HCT116 (cell line): ENCODE data around the gene MXI1. TPM values are rescaled to one million over a fixed set of nuclear protein-coding genes. Genes with fewer than 3 reads are reported as not detected.

ENCODE experiments used
- ATAC-seq: fragments of 200-7000 bp; cut with Tn5 transposase; 2 replicates; pipeline ENCODE4 v1.9.1; 2020; ENCODE audit warnings: mild to moderate bottlenecking, moderate library complexity
- BruUV-seq: library from RNA; stranded (reverse); fragments of 400-500 nt; replicated peaks from 2 replicates; lab custom pipeline; 2021; lab: Mats Ljungman, UMichigan
- CTCF ChIA-PET: fragments of 300-600 bp; sonication (Branson Sonifier 250); formaldehyde crosslinking; loops from one replicate; lab custom pipeline; 2021; ENCODE audit warnings: antibody characterized with exemption; lab: Charles Lee
- POLR2A ChIA-PET: fragments of 300-600, 350-600 bp; sonication (Branson Sonifier 250); formaldehyde crosslinking; loops from one replicate; lab custom pipeline; 2021; ENCODE audit warnings: antibody characterized with exemption; lab: Charles Lee
- RAD21 ChIA-PET, 2 experiments: fragments of 300-600 bp; sonication (Branson Sonifier 250); formaldehyde crosslinking; loops; one replicate each; lab custom pipeline; 2023; ENCODE audit warnings: low total read pairs in 2 of 2; ENCODE audit not compliant: uncharacterized antibody in 2 of 2, unreplicated experiment in 2 of 2, low non-redundant PET in 1 of 2; lab: Charles Lee
- DNase-seq: peaks from one replicate; pipeline ENCODE4 v3.0.0-alpha.2; 2010; ENCODE audit warnings: low read depth, low spot score
- H2AFZ ChIP-seq: fragments of 200-600 bp; shearing (Covaris generic), sonication (generic); 2 replicates; pipeline ENCODE4 v1.6.1; 2017; ENCODE audit warnings: low read depth, mixed run types, mixed read lengths, antibody characterized with exemption, low read length; ENCODE audit not compliant: poor library complexity, severe bottlenecking
- H3K27ac ChIP-seq: 2 replicates; pipeline ENCODE4 v1.5.1; 2012; ENCODE audit warnings: low read depth, low read length
- H3K27me3 ChIP-seq: fragments of 200-600 bp; sonication (generic); 2 replicates; pipeline ENCODE4 v1.6.1; 2016; ENCODE audit warnings: mixed run types, low read length, mixed read lengths; ENCODE audit not compliant: insufficient read depth
- H3K36me3 ChIP-seq, 2 experiments: fragments of 200-500 bp in 1 of 2; fragments of 200-600 bp in 1 of 2; sonication (Bioruptor generic) in 1 of 2; sonication (generic) in 1 of 2; 2 replicates each; pipeline versions ENCODE4 v1.5.1 to v1.6.1; 2014 to 2016; ENCODE audit warnings: low read length in 2 of 2, inconsistent platforms in 1 of 2, mixed read lengths in 1 of 2, mixed run types in 1 of 2; ENCODE audit not compliant: insufficient read depth in 2 of 2, control insufficient read depth in 1 of 2
- H3K4me1 ChIP-seq, 2 experiments: fragments of 200-600 bp in 1 of 2; sonication (generic) in 1 of 2; 2 replicates each; pipeline versions ENCODE4 v1.5.1 to v1.6.1; 2012 to 2017; ENCODE audit warnings: low read length in 2 of 2, inconsistent platforms in 1 of 2, mild to moderate bottlenecking in 1 of 2, mixed read lengths in 1 of 2, mixed run types in 1 of 2, moderate library complexity in 1 of 2; ENCODE audit not compliant: insufficient read depth in 2 of 2, control insufficient read depth in 1 of 2
- H3K4me2 ChIP-seq: fragments of 200-600 bp; sonication (generic); 2 replicates; pipeline ENCODE4 v1.6.1; 2017; ENCODE audit warnings: mixed run types, low read length, mixed read lengths
- H3K4me3 ChIP-seq, 2 experiments: fragments of 200-600 bp in 1 of 2; sonication (generic) in 1 of 2; replicated peaks in 1 of 2; 2 replicates each; pipeline ENCODE4 v1.5.1; 2011 to 2016; ENCODE audit warnings: low read length in 2 of 2, control low read depth in 1 of 2, low read depth in 1 of 2, mild to moderate bottlenecking in 1 of 2, mixed read lengths in 1 of 2, mixed run types in 1 of 2
- H3K79me2 ChIP-seq: fragments of 200-600 bp; sonication (generic); 2 replicates; pipeline ENCODE4 v1.6.1; 2017; ENCODE audit warnings: mild to moderate bottlenecking, mixed run types, low read length, moderate library complexity, mixed read lengths; ENCODE audit not compliant: insufficient read depth
- H3K9ac ChIP-seq: fragments of 200-600 bp; sonication (generic); 2 replicates; pipeline ENCODE4 v1.6.1; 2016; ENCODE audit warnings: low read length, mixed read lengths
- H3K9me2 ChIP-seq: fragments of 200-600 bp; sonication (generic), shearing (Covaris generic); 2 replicates; pipeline ENCODE4 v1.6.1; 2017; ENCODE audit warnings: mixed run types, mild to moderate bottlenecking, moderate library complexity; ENCODE audit not compliant: insufficient read depth
- H3K9me3 ChIP-seq, 2 experiments: fragments of 200-500 bp in 1 of 2; fragments of 200-600 bp in 1 of 2; sonication (Bioruptor generic) in 1 of 2; sonication (generic) in 1 of 2; 2 replicates each; pipeline ENCODE4 v1.6.1; 2014 to 2017; ENCODE audit warnings: low read length in 2 of 2, mixed read lengths in 2 of 2, inconsistent platforms in 1 of 2, low read depth in 1 of 2, mild to moderate bottlenecking in 1 of 2, mixed run types in 1 of 2, moderate library complexity in 1 of 2; ENCODE audit not compliant: control insufficient read depth in 1 of 2, insufficient read depth in 1 of 2
- H4K20me1 ChIP-seq: fragments of 200-600 bp; sonication (generic), shearing (Covaris generic); 2 replicates; pipeline ENCODE4 v1.6.1; 2017; ENCODE audit warnings: mixed run types, mild to moderate bottlenecking, moderate library complexity; ENCODE audit not compliant: insufficient read depth
- CEBPB ChIP-seq: IDR thresholded peaks from 2 replicates; pipeline ENCODE4 v1.6.1; 2012; ENCODE audit warnings: low read depth
- CTCF ChIP-seq, 3 experiments: fragments of 200-600 bp in 1 of 3; sonication (generic) in 1 of 3; IDR thresholded peaks in 2 of 3; conservative IDR thresholded peaks in 1 of 3; 2 replicates each; pipeline ENCODE4 v1.5.1; 2012 to 2017; ENCODE audit warnings: low read depth in 2 of 3, low read length in 2 of 3, antibody characterized with exemption in 1 of 3, borderline replicate concordance in 1 of 3, control low read depth in 1 of 3, mild to moderate bottlenecking in 1 of 3, mixed read lengths in 1 of 3, mixed run types in 1 of 3, moderate library complexity in 1 of 3; ENCODE audit not compliant: insufficient read depth in 1 of 3
- JUND ChIP-seq: IDR thresholded peaks from 2 replicates; pipeline ENCODE4 v1.6.1; 2012
- MAX ChIP-seq: IDR thresholded peaks from 2 replicates; pipeline ENCODE4 v1.6.1; 2012
- RAD21 ChIP-seq: IDR thresholded peaks from 2 replicates; pipeline ENCODE4 v1.6.1; 2012; ENCODE audit warnings: low read depth, mild to moderate bottlenecking
- REST ChIP-seq: IDR thresholded peaks from 2 replicates; pipeline ENCODE4 v1.6.1; 2012; ENCODE audit warnings: low read depth
- SP1 ChIP-seq: IDR thresholded peaks from 2 replicates; pipeline ENCODE4 v1.6.1; 2012; ENCODE audit warnings: low read depth
- TCF7L2 ChIP-seq: IDR thresholded peaks from 2 replicates; pipeline ENCODE4 v1.7.0; 2011; ENCODE audit warnings: borderline replicate concordance, inconsistent platforms; ENCODE audit not compliant: insufficient read depth, insufficient read length; ENCODE audit errors: extremely low read depth
- ZNF274 ChIP-seq: fragments of 200-500 bp; sonication (Bioruptor generic); IDR thresholded peaks from 2 replicates; pipeline ENCODE4 v1.6.1; 2014; ENCODE audit warnings: mild to moderate bottlenecking, low read depth, low read length, inconsistent platforms
- intact Hi-C: fragments of 100-400 bp; cut with micrococcal nuclease; formaldehyde crosslinking; loops from 2 replicates; pipeline ENCODE4 v1.10.0; 2022
- total RNA-seq: library from RNA; stranded (reverse); gene quantifications from one replicate; pipeline ENCODE4 v1.2.1, GENCODE V29; 2021; ENCODE audit not compliant: unreplicated experiment
- TF ChIP-seq, protein P1 (sequence below): IDR thresholded peaks from 2 replicates; pipeline ENCODE4 v1.6.1; 2012

MXI1 gene
- total RNA-seq, 1 experiment from 2014 or later, result 57.0 TPM

- H3K9me3 ChIP-seq, result peaks cover 4 to 9% of the 10 kb centered on the region in 2 experiments; a peak in 2 of 4 replicates
- TF ChIP-seq RAD21, result no peak
- DNase-seq (no peak), ATAC-seq (no peak)
- H4K20me1 ChIP-seq, result no peaks in the 10 kb centered on the region
- no peak overlapping the region for H2AFZ ChIP-seq
- H3K79me2 ChIP-seq, result no peaks in the 10 kb centered on the region
- no peak overlapping the region for H3K9ac ChIP-seq
- ChIA-PET CTCF (interaction anchor here (0.7 to 2.0 kb wide), 2 partner anchors 17 to 19 kb away, joined by 3 to 12 read pairs; no protein-coding TSS in a partner anchor), RAD21 (no interaction called here), POLR2A (interaction anchor here (0.6 kb wide), 1 partner anchor 82 kb away, joined by 3 read pairs; no protein-coding TSS in a partner anchor)
- no peak overlapping the region for H3K27ac ChIP-seq
- no peaks in the 10 kb centered on the region for H3K9me2 ChIP-seq
- H3K36me3 ChIP-seq, result no peaks in the 10 kb centered on the region
- H3K4me3 ChIP-seq, result no peak overlapping the region
- H3K4me1 ChIP-seq, result no peaks in the 10 kb centered on the region
- intact Hi-C loops, result no loop called here
- H3K4me2 ChIP-seq, result no peak overlapping the region
- no peaks in the 10 kb centered on the region for H3K27me3 ChIP-seq
- no TSS peak for BruUV-seq
These were observed 128.1 kb downstream of the MXI1 start for GRCh38 chr10:110335314-110336064.

DNA sequence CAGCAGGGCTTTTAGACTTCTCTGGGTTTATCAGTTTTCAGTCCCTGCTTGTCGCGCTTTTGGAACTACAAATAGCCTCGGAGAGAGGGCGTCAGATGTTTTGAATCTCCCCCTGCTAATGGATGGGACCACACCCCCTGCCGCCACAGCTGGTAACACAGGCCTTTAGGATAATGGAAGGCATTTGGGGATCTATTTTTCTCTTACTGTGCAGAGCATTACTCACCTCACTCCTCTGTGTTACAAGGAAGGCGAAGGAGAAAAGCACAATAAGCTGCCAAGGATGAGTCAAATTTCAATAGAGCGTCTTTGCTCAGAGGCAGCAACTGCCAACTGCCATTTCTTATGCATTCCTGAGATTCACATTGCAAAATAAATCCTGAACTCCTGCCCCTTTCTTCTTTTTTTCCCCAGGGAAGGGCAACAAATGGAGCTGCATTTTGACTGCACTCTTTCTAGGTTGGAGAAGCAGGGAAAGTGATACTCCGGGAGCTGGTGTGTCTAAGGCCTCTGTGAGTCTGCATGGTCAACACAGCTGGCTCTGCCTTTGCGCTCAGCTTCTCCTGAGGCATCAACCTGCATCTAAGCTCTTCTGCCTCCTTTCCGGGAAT is 128.8 kb downstream of the MXI1 start:
- no peaks in the 10 kb centered on the region for H3K4me1 ChIP-seq
- ChIA-PET CTCF (interaction anchor here (1.6 kb wide), 1 partner anchor 18 kb away, joined by 5 read pairs; no protein-coding TSS in a partner anchor), RAD21 (no interaction called here), POLR2A (no interaction called here)
- no peak for TF ChIP-seq CTCF (IDR thresholded peaks at IDR 0.05 in 2 of 3, conservative IDR thresholded peaks at IDR 0.05 in 1 of 3; ENCODE audit: borderline replicate concordance in 1 of 3, insufficient read depth in 1 of 3, low read depth in 2 of 3, low read length in 2 of 3)
- no peak for TF ChIP-seq SP1
- no peak for TF ChIP-seq MAX
- TF ChIP-seq CEBPB, result no peak
- TF ChIP-seq JUND, result no peak
- no peak for TF ChIP-seq REST
- no peak for TF ChIP-seq TCF7L2
- TF ChIP-seq ZNF274, result no peak
- TF ChIP-seq, protein P1, sequence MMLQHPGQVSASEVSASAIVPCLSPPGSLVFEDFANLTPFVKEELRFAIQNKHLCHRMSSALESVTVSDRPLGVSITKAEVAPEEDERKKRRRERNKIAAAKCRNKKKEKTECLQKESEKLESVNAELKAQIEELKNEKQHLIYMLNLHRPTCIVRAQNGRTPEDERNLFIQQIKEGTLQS, result no peak
- peaks cover 0 to 2% of the 10 kb centered on the region in 2 experiments; a peak in 2 of 4 replicates for H3K9me3 ChIP-seq
- H3K27me3 ChIP-seq, result no peaks in the 10 kb centered on the region
- no peaks in the 10 kb centered on the region for H3K36me3 ChIP-seq
- DNase-seq (no peak), ATAC-seq (no peak)
- intact Hi-C loops, result no loop called here
- H3K79me2 ChIP-seq, result no peaks in the 10 kb centered on the region
- no peaks in the 10 kb centered on the region for H4K20me1 ChIP-seq
- H3K9me2 ChIP-seq, result no peaks in the 10 kb centered on the region
- H3K4me3 ChIP-seq, result no peak overlapping the region
- H2AFZ ChIP-seq, result no peak overlapping the region
- no peak overlapping the region for H3K4me2 ChIP-seq
- no TSS peak for BruUV-seq
- H3K27ac ChIP-seq, result no peak overlapping the region
- H3K9ac ChIP-seq, result no peak overlapping the region
